ENCODE data around the gene CRYAA. TPM values are rescaled to one million over a fixed set of nuclear protein-coding genes. Genes with fewer than 3 reads are reported as not detected.

CRYAA gene
- total RNA-seq, 1 experiment from 2014 or later, result not detected

GRCh38 chr21:43201491-43201890 lies 32.7 kb downstream of the CRYAA start:
- Histone ChIP-seq H3K79me2 (ENCODE audit: insufficient read depth, low read length) (no peaks in the 10 kb centered on the region), H3K4me1 (ENCODE audit: control insufficient read depth in 1 of 2, insufficient read depth in 2 of 2, low read length in 2 of 2) (no peaks in the 10 kb centered on the region), H2AFZ (ENCODE audit: low read depth, low read length, poor library complexity, severe bottlenecking) (no peak overlapping the region), H3K9me3 (ENCODE audit: control insufficient read depth in 1 of 2, insufficient read depth in 1 of 2, low read depth in 1 of 2, low read length in 2 of 2) (peaks cover 4 to 6% of the 10 kb centered on the region in 2 experiments; a peak in 3 of 4 replicates), H3K4me3 (replicated peaks in 1 of 2; ENCODE audit: low read depth in 1 of 2, low read length in 2 of 2) (no peak overlapping the region), H3K27ac (ENCODE audit: low read depth, low read length) (no peak overlapping the region), H3K36me3 (ENCODE audit: control insufficient read depth in 1 of 2, insufficient read depth in 2 of 2, low read length in 2 of 2) (no peaks in the 10 kb centered on the region), H3K4me2 (ENCODE audit: low read length) (no peak overlapping the region), H3K27me3 (ENCODE audit: insufficient read depth, low read length) (no peaks in the 10 kb centered on the region), H3K9me2 (ENCODE audit: insufficient read depth) (no peaks in the 10 kb centered on the region), H3K9ac (ENCODE audit: low read length) (no peak overlapping the region), H4K20me1 (ENCODE audit: insufficient read depth) (no peaks in the 10 kb centered on the region)
- DNase-seq (ENCODE audit: low read depth, low spot score), result no peak
- ATAC-seq, result no peak
- TF ChIP-seq, protein P1, sequence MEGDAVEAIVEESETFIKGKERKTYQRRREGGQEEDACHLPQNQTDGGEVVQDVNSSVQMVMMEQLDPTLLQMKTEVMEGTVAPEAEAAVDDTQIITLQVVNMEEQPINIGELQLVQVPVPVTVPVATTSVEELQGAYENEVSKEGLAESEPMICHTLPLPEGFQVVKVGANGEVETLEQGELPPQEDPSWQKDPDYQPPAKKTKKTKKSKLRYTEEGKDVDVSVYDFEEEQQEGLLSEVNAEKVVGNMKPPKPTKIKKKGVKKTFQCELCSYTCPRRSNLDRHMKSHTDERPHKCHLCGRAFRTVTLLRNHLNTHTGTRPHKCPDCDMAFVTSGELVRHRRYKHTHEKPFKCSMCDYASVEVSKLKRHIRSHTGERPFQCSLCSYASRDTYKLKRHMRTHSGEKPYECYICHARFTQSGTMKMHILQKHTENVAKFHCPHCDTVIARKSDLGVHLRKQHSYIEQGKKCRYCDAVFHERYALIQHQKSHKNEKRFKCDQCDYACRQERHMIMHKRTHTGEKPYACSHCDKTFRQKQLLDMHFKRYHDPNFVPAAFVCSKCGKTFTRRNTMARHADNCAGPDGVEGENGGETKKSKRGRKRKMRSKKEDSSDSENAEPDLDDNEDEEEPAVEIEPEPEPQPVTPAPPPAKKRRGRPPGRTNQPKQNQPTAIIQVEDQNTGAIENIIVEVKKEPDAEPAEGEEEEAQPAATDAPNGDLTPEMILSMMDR (IDR thresholded peaks at IDR 0.05 in 2 of 3, conservative IDR thresholded peaks at IDR 0.05 in 1 of 3; ENCODE audit: borderline replicate concordance in 1 of 3, insufficient read depth in 1 of 3, low read depth in 2 of 3, low read length in 2 of 3), result no peak
- TF ChIP-seq SRF (IDR thresholded peaks at IDR 0.05; ENCODE audit: low read depth) (no peak), CBX3 (IDR thresholded peaks at IDR 0.05; ENCODE audit: low read depth) (no peak), SIN3A (IDR thresholded peaks at IDR 0.05; ENCODE audit: low read depth) (no peak), FOSL1 (IDR thresholded peaks at IDR 0.05; ENCODE audit: low read depth) (no peak), POLR2A (IDR thresholded peaks at IDR 0.05; ENCODE audit: borderline replicate concordance, extremely low read depth, insufficient read depth, insufficient read length) (no peak), ELF1 (IDR thresholded peaks at IDR 0.05; ENCODE audit: borderline replicate concordance, low read depth) (no peak), SP1 (IDR thresholded peaks at IDR 0.05; ENCODE audit: low read depth) (no peak), MAX (IDR thresholded peaks at IDR 0.05) (no peak), TCF7L2 (IDR thresholded peaks at IDR 0.05; ENCODE audit: borderline replicate concordance, extremely low read depth, insufficient read depth, insufficient read length) (no peak), JUND (IDR thresholded peaks at IDR 0.05) (no peak), EZH2 (IDR thresholded peaks at IDR 0.05) (no peak), RAD21 (IDR thresholded peaks at IDR 0.05; ENCODE audit: low read depth) (no peak)
- TF ChIP-seq, protein P2, sequence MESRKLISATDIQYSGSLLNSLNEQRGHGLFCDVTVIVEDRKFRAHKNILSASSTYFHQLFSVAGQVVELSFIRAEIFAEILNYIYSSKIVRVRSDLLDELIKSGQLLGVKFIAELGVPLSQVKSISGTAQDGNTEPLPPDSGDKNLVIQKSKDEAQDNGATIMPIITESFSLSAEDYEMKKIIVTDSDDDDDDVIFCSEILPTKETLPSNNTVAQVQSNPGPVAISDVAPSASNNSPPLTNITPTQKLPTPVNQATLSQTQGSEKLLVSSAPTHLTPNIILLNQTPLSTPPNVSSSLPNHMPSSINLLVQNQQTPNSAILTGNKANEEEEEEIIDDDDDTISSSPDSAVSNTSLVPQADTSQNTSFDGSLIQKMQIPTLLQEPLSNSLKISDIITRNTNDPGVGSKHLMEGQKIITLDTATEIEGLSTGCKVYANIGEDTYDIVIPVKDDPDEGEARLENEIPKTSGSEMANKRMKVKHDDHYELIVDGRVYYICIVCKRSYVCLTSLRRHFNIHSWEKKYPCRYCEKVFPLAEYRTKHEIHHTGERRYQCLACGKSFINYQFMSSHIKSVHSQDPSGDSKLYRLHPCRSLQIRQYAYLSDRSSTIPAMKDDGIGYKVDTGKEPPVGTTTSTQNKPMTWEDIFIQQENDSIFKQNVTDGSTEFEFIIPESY (IDR thresholded peaks at IDR 0.05; ENCODE audit: extremely low read depth, insufficient replicate concordance, low read length), result no peak
- TF ChIP-seq, protein P3, sequence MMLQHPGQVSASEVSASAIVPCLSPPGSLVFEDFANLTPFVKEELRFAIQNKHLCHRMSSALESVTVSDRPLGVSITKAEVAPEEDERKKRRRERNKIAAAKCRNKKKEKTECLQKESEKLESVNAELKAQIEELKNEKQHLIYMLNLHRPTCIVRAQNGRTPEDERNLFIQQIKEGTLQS (IDR thresholded peaks at IDR 0.05), result no peak
- BruUV-seq (replicated peaks), result no TSS peak
- ChIA-PET RAD21 (ENCODE audit: low non-redundant PET in 1 of 2, low total read pairs in 2 of 2, uncharacterized antibody in 2 of 2, unreplicated experiment in 2 of 2) (no interaction called here), CTCF (no interaction called here), POLR2A (no interaction called here)
- intact Hi-C loops (cut with micrococcal nuclease), result no loop called here
